NCI-H1417 (cell line): Measurements from ENCODE around the gene KCNQ1OT1.
A peak's percentile ranks its signal among the peaks of the same experiment; 100 is the strongest.

Source experiments
- DNase-seq, 3 experiments: peaks; one replicate each; lab custom pipeline; 2025; lab: John Stamatoyannopoulos, UW

Gene KCNQ1OT1

GRCh38 chr11:2737226-2737590, 37.4 kb upstream of the KCNQ1OT1 start:
- DNase-seq = no peak

- no peak for DNase-seq
Observed at GRCh38 chr11:2736577-2737225, 36.9 kb upstream of the KCNQ1OT1 start.

- no peak for DNase-seq
Observed at GRCh38 chr11:2735053-2735589, 35.3 kb upstream of the KCNQ1OT1 start.

GRCh38 chr11:2734181-2735052, 34.6 kb upstream of the KCNQ1OT1 start:
- no peak for DNase-seq

GRCh38 chr11:2732940-2733628, 33.3 kb upstream of the KCNQ1OT1 start:
- no peak for DNase-seq

- no peak for DNase-seq
Observed at GRCh38 chr11:2732261-2732939, 32.6 kb upstream of the KCNQ1OT1 start.

- peak in 1 of 3 experiments; percentile 4 for DNase-seq
Observed at GRCh38 chr11:2731130-2732125, 31.6 kb upstream of the KCNQ1OT1 start.

- DNase-seq = no peak
Observed at GRCh38 chr11:2730272-2731129, 30.7 kb upstream of the KCNQ1OT1 start.

GRCh38 chr11:2729841-2730240, 30.0 kb upstream of the KCNQ1OT1 start:
- no peak for DNase-seq

GRCh38 chr11:2728663-2729332, 29.0 kb upstream of the KCNQ1OT1 start:
- no peak for DNase-seq

GRCh38 chr11:2728128-2728662, 28.4 kb upstream of the KCNQ1OT1 start:
- no peak for DNase-seq

- no peak for DNase-seq
Observed at GRCh38 chr11:2726964-2727363, 27.2 kb upstream of the KCNQ1OT1 start.

GRCh38 chr11:2725368-2726300, 25.8 kb upstream of the KCNQ1OT1 start:
- DNase-seq = no peak

- DNase-seq = no peak
Observed at GRCh38 chr11:2724653-2725367, 25.0 kb upstream of the KCNQ1OT1 start.

GRCh38 chr11:2724104-2724503, 24.3 kb upstream of the KCNQ1OT1 start:
- no peak for DNase-seq

GRCh38 chr11:2722955-2723354, 23.2 kb upstream of the KCNQ1OT1 start:
- DNase-seq = no peak
